Left ventricle myocardium superior (tissue), 1 donor: ENCODE data around the gene GARIN5A. TPM values are rescaled to one million over a fixed set of nuclear protein-coding genes. Genes with fewer than 3 reads are reported as not detected.

Source experiments
- ATAC-seq: fragments of 200-7000 bp; cut with Tn5 transposase; one replicate; pipeline ENCODE4 v1.9.1; 2020; ENCODE audit warnings: mild to moderate bottlenecking, moderate library complexity
- DNase-seq: peaks from one replicate; pipeline ENCODE4 v3.0.0-alpha.2; 2020
- intact Hi-C: fragments of 100-400 bp; cut with micrococcal nuclease; formaldehyde crosslinking; loops from one replicate; pipeline ENCODE4 v1.11.0; 2022
- total RNA-seq: library from RNA; stranded (reverse); fragmentation: NEBNext Ultra II Directional; extraction: Animal tissue kit (Norgen Biotek cat#: 25700); gene quantifications from one replicate; pipeline ENCODE4 v1.2.1, GENCODE V29; 2021
- donor health status: DM: no; HTN: yes; CAD: no; lungs with severe emphysema.

GARIN5A gene
- total RNA-seq, 1 donor from 2014 or later: 1.2 TPM

DNA sequence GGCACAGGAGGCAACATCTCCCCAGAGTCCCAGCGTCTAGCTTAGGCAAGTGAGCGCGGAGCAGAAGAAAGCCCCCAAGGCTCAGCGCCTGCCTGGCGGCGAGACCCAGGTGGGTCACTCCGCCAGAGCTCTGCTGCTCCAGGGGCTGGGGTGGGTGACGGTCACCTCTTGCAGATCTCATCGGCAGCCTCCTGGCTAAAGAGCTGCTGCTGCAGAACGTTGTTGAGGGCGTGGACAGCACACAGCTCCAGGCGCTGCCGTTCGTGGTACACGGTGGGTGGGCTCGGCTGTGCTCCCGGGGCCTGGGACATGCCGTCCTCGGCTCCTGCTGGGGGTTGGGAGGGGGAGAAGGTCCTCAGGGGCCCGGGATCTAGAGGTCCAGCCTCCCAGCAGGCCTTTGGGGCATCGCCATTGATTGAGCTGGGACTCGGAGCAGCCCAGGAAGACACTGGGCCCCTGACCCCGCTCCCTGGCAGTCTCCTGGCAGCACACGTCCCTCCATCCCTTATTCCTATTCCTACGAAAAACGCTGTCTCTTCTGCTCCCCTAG is 33.5 kb upstream of the GARIN5A start:
- ATAC-seq (peak; percentile 2), DNase-seq (peak; percentile 56)
- intact Hi-C loops: no loop called here

DNA sequence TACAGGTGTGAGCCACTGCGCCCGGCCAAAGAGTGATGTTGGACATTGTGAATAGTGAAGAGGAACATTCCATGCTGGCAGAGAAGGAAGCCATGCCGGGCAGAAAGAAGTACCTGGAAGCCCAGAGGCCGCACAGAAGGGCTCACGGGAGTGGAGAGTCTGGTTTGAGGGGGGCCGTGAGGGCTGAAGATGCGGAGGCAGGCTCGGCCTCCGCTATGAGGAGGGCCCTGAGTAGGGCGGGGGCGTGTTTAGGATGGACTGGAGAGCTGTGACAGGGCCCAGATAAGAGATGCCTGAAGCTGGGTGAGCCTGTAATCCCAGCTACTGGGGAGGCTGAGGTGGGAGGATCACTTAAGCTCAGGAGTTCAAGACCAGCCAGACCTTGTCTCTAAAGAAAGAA is 32.7 kb upstream of the GARIN5A start:
- DNase-seq (peak; percentile 16), ATAC-seq (no peak)
- intact Hi-C loops: no loop called here

- ATAC-seq (no peak), DNase-seq (peak; percentile 20)
- intact Hi-C loops: no loop called here
Measured at GRCh38 chr19:50508843-50509190, 32.2 kb upstream of the GARIN5A start.

GRCh38 chr19:50507376-50507775 is 30.7 kb upstream of the GARIN5A start:
- no peak for ATAC-seq

GRCh38 chr19:50506700-50507099 is 30.1 kb upstream of the GARIN5A start:
- intact Hi-C loops: no loop called here
- DNase-seq (peak; percentile 18), ATAC-seq (no peak)

More at GRCh38 chr19:50507376-50507775, 30.7 kb upstream of the GARIN5A start:
- DNase-seq: peak; percentile 34
- intact Hi-C loops: no loop called here

DNA sequence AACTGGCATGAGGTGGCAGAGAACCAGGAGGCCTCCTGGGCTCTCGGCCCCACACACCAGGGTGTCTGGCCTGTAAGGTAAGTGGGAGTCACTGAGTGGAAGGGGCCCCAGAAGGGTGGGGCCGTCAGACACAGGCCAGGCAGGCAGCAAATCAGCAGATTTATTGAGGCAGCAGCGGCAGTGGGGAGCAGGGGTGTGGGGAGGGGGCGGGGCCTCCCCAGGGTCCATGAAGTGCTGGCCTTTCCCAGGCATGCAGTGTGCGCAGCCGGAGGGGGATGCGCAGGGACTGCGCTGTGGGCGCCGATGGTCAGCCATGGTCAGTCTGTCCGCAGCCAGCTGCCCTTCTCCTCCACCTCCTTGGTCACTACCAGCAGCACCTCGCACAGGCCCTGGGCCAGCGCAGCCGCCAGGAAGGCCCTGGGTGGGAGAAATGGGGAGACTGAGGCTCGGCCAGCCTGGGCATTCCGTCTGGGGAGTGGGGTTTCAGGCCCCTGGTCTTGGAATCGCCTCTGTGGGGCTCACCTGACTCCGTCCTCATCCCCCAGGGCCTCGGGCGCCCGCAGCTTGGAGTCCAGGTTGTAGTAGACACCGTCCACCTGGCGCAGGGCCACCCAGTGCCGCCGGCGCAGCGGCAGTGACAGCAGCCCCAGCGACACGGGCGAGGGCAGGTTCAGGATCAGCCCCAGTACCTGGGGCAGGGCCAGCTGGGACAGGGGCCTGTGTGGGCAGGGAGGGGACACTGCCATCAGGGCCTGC is 29.4 kb upstream of the GARIN5A start:
- peak; percentile 38 for DNase-seq
- intact Hi-C loops: no loop called here
- no peak for ATAC-seq

GRCh38 chr19:50501568-50502475 is 25.2 kb upstream of the GARIN5A start:
- peak; percentile 65 for ATAC-seq
- intact Hi-C loops: no loop called here
- DNase-seq: peak; percentile 86

GRCh38 chr19:50501186-50501567 is 24.5 kb upstream of the GARIN5A start:
- DNase-seq (peak; percentile 54), ATAC-seq (peak; percentile 1)
- intact Hi-C loops: no loop called here

DNA sequence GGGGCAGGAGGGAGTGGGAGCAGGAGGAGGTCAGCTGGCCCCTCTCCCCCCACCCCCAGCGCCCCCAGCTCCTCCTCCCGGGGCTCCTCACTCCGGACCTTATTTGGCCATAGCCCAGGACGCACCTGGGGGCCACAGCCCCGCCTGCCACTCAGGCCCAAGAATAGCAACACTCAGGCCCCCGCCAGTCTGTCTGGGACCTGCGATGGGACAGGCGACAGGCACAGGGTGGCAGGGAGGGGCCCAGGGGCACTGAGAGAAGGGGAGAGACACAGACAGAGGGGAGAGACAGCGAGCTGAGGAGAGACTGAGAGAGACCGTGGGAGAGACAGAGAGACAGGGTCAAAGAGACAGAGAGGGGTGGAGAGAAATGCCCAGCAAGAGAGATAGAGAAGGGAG is 24.1 kb upstream of the GARIN5A start:
- peak; percentile 69 for ATAC-seq
- peak; percentile 92 for DNase-seq
- intact Hi-C loops: no loop called here

GRCh38 chr19:50500060-50500752 is 23.6 kb upstream of the GARIN5A start:
- intact Hi-C loops: no loop called here
- DNase-seq: peak; percentile 90
- peak; percentile 55 for ATAC-seq

GRCh38 chr19:50498219-50499056 is 21.8 kb upstream of the GARIN5A start:
- intact Hi-C loops: no loop called here
- ATAC-seq (no peak), DNase-seq (no peak)

GRCh38 chr19:50497022-50497405 is 20.4 kb upstream of the GARIN5A start:
- peak; percentile 61 for DNase-seq
- intact Hi-C loops: no loop called here
- ATAC-seq: peak; percentile 12

- ATAC-seq: peak; percentile 58
- intact Hi-C loops: no loop called here
- DNase-seq: peak; percentile 88
Measured at GRCh38 chr19:50496189-50497021, 19.8 kb upstream of the GARIN5A start.

DNA sequence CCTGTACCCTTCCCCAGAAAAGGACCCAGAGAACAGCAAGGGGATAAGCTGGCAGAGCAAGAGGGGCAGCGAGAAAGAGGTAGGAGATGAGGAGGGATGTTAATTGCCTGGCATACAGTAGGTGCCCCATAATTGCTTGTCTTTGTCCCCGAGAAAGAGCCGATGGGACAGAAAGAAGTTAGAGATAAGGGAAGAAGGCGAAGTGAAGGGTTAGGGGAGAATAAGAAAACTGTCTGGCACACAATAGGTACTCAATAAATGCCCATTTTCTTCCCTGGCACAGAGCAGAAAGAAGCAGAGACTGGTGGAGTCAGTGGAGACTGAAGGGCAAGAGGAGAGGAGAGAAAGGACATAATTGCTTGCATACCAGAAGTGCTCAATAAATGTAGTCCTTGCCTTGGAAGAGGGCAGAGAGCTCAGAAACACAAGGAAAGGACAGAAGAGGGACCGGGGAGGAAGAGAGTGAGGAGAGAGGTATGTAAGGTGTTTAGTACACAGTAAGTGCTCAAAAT is 18.4 kb upstream of the GARIN5A start:
- ATAC-seq (no peak), DNase-seq (no peak)
- intact Hi-C loops: no loop called here

DNA sequence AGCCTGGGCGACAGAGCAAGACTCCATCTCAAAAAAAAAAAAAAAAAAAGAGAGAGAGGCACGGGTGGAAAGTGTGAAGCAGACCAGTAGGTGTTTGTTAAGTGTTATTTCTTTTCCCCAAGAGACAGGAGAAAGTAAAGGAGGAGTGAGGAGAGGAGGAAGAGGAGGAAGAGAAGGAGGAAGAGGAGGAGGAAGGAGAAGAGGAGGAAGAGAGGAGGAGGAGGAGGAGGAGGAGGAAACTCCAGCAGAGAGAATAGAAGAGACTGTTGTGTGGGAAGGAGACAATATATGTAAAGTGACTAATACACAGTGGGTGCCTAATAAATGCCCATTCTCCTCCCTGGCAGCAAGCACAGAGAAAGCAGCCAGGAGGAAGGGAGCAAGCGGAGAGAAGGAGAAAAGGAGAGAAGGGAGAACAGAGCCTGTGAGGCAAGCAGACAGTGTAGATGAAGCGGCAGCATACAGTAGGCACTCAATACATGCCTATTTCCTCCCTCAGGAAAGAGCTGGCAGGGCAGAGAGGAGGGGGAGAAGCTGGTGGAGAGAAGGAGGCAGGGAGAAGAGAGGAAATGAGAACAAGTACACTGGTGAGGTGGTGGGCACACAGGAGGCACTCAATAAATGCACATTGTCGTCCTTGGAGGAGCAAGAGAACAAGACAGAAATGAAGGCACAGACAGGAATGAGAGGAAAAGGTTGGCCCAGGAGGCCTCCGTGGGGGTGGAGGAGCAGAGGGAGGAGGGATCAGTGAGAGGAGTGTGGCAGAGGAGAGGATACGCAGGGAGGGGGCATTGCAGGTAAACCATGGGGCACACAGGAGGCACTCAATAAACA is 17.8 kb upstream of the GARIN5A start:
- intact Hi-C loops: no loop called here
- no peak for DNase-seq
- ATAC-seq: no peak

DNA sequence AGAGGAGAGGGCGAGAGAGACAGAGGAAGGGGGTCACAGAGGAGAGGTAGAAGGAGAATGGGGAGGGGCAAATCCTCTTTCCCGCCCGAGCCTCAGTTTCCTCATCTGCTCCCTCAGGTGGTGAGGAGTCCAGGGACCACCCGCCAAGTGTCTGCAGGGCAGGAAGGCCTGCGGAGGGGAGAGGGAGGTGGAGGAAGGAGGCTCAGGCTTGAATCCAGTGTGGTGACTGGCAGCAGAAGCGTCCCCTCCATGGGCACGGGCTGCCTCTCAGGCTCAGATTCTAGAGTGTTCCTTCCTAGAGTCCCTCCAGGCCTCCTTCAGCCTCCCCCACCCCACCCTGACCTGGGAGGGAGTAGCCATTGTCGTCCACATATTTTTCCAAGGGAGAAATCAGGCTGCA is 16.5 kb upstream of the GARIN5A start:
- ATAC-seq (no peak), DNase-seq (no peak)
- intact Hi-C loops: no loop called here
